Right lobe of liver (tissue), 6 donors: Measurements from ENCODE around the gene GRIA4. TPM values are rescaled to one million over a fixed set of nuclear protein-coding genes. Genes with fewer than 3 reads are reported as not detected.

Experiments
- ATAC-seq, 4 donors: fragments of 200-7000 bp; cut with Tn5 transposase; one replicate each; pipeline ENCODE4 v1.9.1; 2020; ENCODE audit warnings: mild to moderate bottlenecking in 4 of 4, moderate library complexity in 4 of 4
- DNase-seq, 3 donors: peaks; one replicate each; pipeline ENCODE4 v3.0.0-alpha.2; 2020
- H3K27ac ChIP-seq, 3 donors: fragments of 200-600 bp; one replicate each; pipeline ENCODE4 v1.8.0; 2022
- H3K27me3 ChIP-seq, 2 donors: fragments of 200-600 bp; one replicate each; pipeline ENCODE4 v1.8.0; 2022
- H3K36me3 ChIP-seq, 4 donors: fragments of 200-600 bp; sonication (generic) in 1 of 4; one replicate each; pipeline versions ENCODE4 v1.5.1 to v1.8.0; 2017 to 2022; ENCODE audit warnings: control low read depth in 1 of 4
- H3K4me1 ChIP-seq, 4 donors: fragments of 200-600 bp; sonication (generic) in 1 of 4; one replicate each; pipeline versions ENCODE4 v1.5.1 to v1.8.0; 2017 to 2022; ENCODE audit warnings: control low read depth in 1 of 4
- H3K4me3 ChIP-seq, 3 donors: fragments of 200-600 bp; one replicate each; pipeline ENCODE4 v1.8.0; 2022
- H3K9me3 ChIP-seq, 4 donors: fragments of 200-600 bp; sonication (generic) in 1 of 4; one replicate each; pipeline versions ENCODE4 v1.5.1 to v1.8.0; 2017 to 2022; ENCODE audit warnings: control low read depth in 1 of 4
- POLR2A ChIP-seq: fragments of 450-650 bp; IDR thresholded peaks from one replicate; pipeline ENCODE4 v1.6.1; 2017; ENCODE audit warnings: antibody characterized with exemption, mild to moderate bottlenecking
- WGBS: methylation state at CpG from one replicate; pipeline ENCODE4 v1.1.6; 2018; ENCODE audit warnings: low coverage, low lambda C conversion rate; ENCODE audit not compliant: insufficient coverage; ENCODE audit errors: missing lambda C conversion rate; 5-methylcytosine and 5-hydroxymethylcytosine counted together
- intact Hi-C, 2 donors: fragments of 100-400 bp; cut with DNase I; formaldehyde crosslinking; loops; one replicate each; pipeline versions ENCODE4 v1.11.2 to v1.14.1; 2022
- total RNA-seq, 6 experiments: library from RNA; depleted of rRNA in 2 of 6; stranded (reverse); fragments of >200 nt in 2 of 6; fragmentation: NEBNext Ultra II Directional in 3 of 6; extraction: Animal tissue kit (Norgen Biotek cat#: 25700) in 3 of 6; gene quantifications; one replicate each; pipeline versions ENCODE4 v1.1.0 to v1.2.4, GENCODE V29; 2016 to 2023
- TF ChIP-seq, protein P1 (sequence below), 4 donors: fragments of 200-600 bp in 3 of 4; fragments of 450-650 bp in 1 of 4; IDR thresholded peaks; one replicate each; pipeline versions ENCODE4 v1.5.1 to v1.8.0; 2016 to 2022; ENCODE audit warnings: antibody characterized with exemption in 4 of 4, mild to moderate bottlenecking in 2 of 4
- donor health status: DM: no; HTN: yes; CAD: no.
- donor health status: DM: no; HTN: no; CAD: no.
- donor health status: DM: no; HTN: no; CAD: no.
- donor health status: DM: no; HTN: yes; CAD: no.
- donor health status: DM: no; HTN: yes; CAD: no.

GRIA4 gene
- total RNA-seq, 6 experiments from 2014 or later: 0.24 TPM; not detected in 5

DNA sequence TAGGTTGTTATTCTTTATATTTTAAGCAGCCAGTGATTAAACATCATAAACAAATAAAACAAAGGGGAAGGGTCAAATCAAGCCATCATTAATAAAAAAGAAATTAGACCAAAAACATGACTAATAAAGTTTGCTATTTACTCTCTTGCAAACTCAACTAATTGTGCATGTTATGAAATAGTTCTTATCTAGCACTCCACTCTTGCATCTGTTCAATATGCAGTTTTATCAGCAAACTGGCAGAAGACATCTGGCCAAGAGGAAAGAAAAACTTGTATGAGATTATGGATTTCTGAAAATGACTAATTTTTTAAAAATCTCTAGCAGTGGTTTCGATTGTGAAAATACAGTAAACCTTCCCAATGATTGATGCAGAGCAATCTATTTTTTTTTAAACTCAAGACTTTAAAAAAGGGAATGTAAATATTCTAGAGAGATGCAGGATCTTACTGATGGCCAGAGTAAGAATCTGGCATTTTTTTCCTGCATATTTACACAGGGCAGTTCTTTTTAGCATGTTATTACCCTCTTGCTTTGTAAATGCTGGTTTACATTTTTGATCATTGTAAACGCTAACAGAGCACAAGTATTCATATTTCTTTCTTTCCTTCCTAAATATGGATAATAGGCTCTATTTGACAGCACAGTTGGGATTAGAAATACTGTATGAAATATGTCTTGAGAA is 83.3 kb downstream of the GRIA4 start:
- Histone ChIP-seq H3K4me3 (no peak overlapping the region), H3K27me3 (no peaks in the 10 kb centered on the region), H3K4me1 (no peaks in the 10 kb centered on the region), H3K36me3 (no peaks in the 10 kb centered on the region), H3K27ac (no peak overlapping the region), H3K9me3 (no peaks in the 10 kb centered on the region)
- 6% methylated on average over 2 of the region's 2 CpGs for WGBS
- ATAC-seq (no peak), DNase-seq (no peak)
- intact Hi-C loops: no loop called here
- TF ChIP-seq, protein P1, sequence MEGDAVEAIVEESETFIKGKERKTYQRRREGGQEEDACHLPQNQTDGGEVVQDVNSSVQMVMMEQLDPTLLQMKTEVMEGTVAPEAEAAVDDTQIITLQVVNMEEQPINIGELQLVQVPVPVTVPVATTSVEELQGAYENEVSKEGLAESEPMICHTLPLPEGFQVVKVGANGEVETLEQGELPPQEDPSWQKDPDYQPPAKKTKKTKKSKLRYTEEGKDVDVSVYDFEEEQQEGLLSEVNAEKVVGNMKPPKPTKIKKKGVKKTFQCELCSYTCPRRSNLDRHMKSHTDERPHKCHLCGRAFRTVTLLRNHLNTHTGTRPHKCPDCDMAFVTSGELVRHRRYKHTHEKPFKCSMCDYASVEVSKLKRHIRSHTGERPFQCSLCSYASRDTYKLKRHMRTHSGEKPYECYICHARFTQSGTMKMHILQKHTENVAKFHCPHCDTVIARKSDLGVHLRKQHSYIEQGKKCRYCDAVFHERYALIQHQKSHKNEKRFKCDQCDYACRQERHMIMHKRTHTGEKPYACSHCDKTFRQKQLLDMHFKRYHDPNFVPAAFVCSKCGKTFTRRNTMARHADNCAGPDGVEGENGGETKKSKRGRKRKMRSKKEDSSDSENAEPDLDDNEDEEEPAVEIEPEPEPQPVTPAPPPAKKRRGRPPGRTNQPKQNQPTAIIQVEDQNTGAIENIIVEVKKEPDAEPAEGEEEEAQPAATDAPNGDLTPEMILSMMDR (IDR thresholded peaks at IDR 0.05): no peak
- TF ChIP-seq POLR2A: no peak

DNA sequence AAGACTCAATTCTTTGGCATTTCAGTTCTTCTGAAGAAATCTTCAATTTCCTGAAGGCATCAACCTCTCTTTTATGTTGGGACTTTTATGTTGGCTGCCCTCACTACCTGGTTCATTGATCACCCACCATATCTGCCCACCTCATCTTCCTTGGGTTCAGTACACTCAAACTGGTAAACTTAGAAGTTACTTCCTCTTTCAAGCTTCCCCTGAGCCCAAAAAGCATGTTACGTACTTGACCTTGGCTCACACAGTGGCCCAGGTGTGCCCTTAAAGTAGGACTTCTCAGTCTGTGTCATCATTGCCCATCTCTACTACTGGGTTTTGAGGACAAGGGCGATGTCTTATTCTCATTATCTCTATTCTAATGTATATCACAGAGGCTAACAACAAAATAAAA is 86.1 kb downstream of the GRIA4 start:
- TF ChIP-seq POLR2A: no peak
- TF ChIP-seq, protein P1 (IDR thresholded peaks at IDR 0.05): no peak
- Histone ChIP-seq H3K4me3 (no peak overlapping the region), H3K27ac (no peak overlapping the region), H3K27me3 (no peaks in the 10 kb centered on the region), H3K4me1 (no peaks in the 10 kb centered on the region), H3K36me3 (no peaks in the 10 kb centered on the region), H3K9me3 (no peaks in the 10 kb centered on the region)
- 55% methylated on average over 2 of the region's 2 CpGs for WGBS
- no peak for DNase-seq
- intact Hi-C loops: no loop called here
- no peak for ATAC-seq

DNA sequence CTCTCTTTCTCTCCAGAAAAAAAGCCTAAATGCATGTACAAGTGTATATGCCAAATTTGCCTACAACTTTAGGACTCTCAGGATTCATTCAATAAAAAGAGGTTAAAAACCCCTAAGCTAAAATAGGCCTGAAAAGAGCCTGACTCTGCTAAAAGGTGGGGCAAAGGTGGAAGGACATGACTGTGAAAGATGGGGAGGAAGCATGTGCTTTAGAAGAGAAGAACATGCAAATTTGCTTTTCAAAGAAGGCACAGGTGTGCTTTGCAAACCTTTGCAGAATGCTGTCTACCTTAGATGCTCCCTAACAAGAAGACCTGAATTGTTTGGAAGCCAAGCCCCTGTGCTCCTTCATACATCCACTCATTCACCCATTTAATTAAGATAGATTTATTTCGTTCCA is 87.4 kb downstream of the GRIA4 start:
- H3K9me3 ChIP-seq: no peaks in the 10 kb centered on the region
- TF ChIP-seq, protein P1 (IDR thresholded peaks at IDR 0.05): no peak
- TF ChIP-seq POLR2A: no peak
- no peaks in the 10 kb centered on the region for H3K27me3 ChIP-seq
- no peak overlapping the region for H3K4me3 ChIP-seq
- no peak for ATAC-seq
- H3K4me1 ChIP-seq: no peaks in the 10 kb centered on the region
- WGBS: 0% methylated on average over 1 of the region's 1 CpG
- DNase-seq: no peak
- intact Hi-C loops: no loop called here
- H3K36me3 ChIP-seq: no peaks in the 10 kb centered on the region
- no peak overlapping the region for H3K27ac ChIP-seq

DNA sequence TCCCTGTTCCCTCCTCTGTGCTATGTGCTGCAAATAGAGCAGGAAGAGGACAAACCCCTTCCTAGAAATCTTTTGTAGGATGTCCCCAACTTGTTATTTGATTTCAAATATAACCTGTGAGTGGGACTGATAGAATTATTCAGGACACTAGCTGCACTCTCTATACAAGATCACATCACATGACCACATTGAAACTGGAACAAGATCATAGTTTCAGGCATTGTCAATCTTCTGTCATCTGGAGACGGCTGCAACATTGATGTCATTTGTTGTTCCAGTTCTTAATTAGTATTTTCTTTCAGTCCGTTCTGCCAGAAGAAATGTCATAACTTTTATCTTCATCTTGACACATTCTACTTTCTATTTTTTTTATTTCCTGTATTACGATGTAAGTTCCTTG is 89.3 kb downstream of the GRIA4 start:
- H3K9me3 ChIP-seq: no peaks in the 10 kb centered on the region
- no peak overlapping the region for H3K4me3 ChIP-seq
- no peak overlapping the region for H3K27ac ChIP-seq
- no peaks in the 10 kb centered on the region for H3K4me1 ChIP-seq
- DNase-seq (no peak), ATAC-seq (no peak)
- intact Hi-C loops: no loop called here
- no peaks in the 10 kb centered on the region for H3K27me3 ChIP-seq
- no peak for TF ChIP-seq POLR2A
- TF ChIP-seq, protein P1 (IDR thresholded peaks at IDR 0.05): no peak
- WGBS: 19% methylated on average over 3 of the region's 3 CpGs
- H3K36me3 ChIP-seq: no peaks in the 10 kb centered on the region

DNA sequence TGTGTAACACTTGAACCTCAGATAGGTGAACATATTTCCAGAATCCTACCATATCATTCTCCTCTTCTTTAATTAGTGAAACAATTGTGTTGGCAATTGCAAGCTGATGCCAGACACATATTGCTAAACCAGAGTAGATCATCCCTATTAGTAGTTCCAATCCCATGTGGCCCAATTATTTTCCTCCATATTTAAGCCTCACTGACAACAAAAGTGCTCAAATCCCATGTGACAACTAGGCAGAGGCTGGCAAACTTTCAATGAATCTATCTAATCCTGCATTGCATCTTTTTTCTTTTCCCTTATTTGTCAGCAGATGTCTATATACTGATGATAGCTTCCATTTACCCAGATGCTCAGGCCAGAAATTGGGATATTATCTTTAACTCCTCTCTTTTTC is 90.4 kb downstream of the GRIA4 start:
- H3K27me3 ChIP-seq: no peaks in the 10 kb centered on the region
- no peaks in the 10 kb centered on the region for H3K36me3 ChIP-seq
- no peak overlapping the region for H3K4me3 ChIP-seq
- TF ChIP-seq, protein P1 (IDR thresholded peaks at IDR 0.05): no peak
- TF ChIP-seq POLR2A: no peak
- ATAC-seq (no peak), DNase-seq (no peak)
- H3K4me1 ChIP-seq: no peaks in the 10 kb centered on the region
- intact Hi-C loops: no loop called here
- no peak overlapping the region for H3K27ac ChIP-seq
- H3K9me3 ChIP-seq: no peaks in the 10 kb centered on the region
